Measurements from ENCODE around the gene RBFOX2. TPM values are rescaled to one million over a fixed set of nuclear protein-coding genes. Genes with fewer than 3 reads are reported as not detected.

The RBFOX2 gene
- total and polyA plus RNA-seq, 2 of the 13 experiments (the other 11 are each of a cell fraction or from before 2014, with no cell fraction given) = 37.3 to 40.4 TPM

GRCh38 chr22:35842954-35843353, 185.7 kb downstream of the RBFOX2 start:
- Histone ChIP-seq H3K36me3 (replicated peaks in 1 of 2; ENCODE audit: control insufficient read depth in 1 of 2, insufficient read depth in 2 of 2, low read length in 2 of 2) (no peaks in the 10 kb centered on the region), H3K9me3 (ENCODE audit: low read length) (no peaks in the 10 kb centered on the region), H3K27ac (ENCODE audit: extremely low read length, insufficient read depth, low read length) (no peak overlapping the region), H3K79me2 (ENCODE audit: insufficient read depth, low read length) (peaks cover 10% of the 10 kb centered on the region), H3K4me2 (ENCODE audit: low read depth, low read length) (no peak overlapping the region), H2AFZ (ENCODE audit: low read length) (no peak overlapping the region), H3K4me1 (ENCODE audit: insufficient read depth, low read length) (peaks cover 12% of the 10 kb centered on the region), H3K27me3 (ENCODE audit: control insufficient read depth in 1 of 2, insufficient read depth in 2 of 2, low read length in 2 of 2) (no peaks in the 10 kb centered on the region), H4K20me1 (ENCODE audit: insufficient read depth, low read length) (no peaks in the 10 kb centered on the region), H3K4me3 (replicated peaks in 1 of 3; ENCODE audit: insufficient read depth in 1 of 3, low read depth in 2 of 3, low read length in 3 of 3) (no peak overlapping the region), H3K9ac (ENCODE audit: insufficient read depth, low read depth, low read length) (no peak overlapping the region)
- no TSS peak for BruUV-seq (replicated peaks)
- peak; percentile 61 for DNase-seq (ENCODE audit: low spot score)
- WGBS (ENCODE audit: low lambda C conversion rate) = 15% methylated on average over 2 of the region's 2 CpGs
- ATAC-seq = peak; percentile 97
- in situ Hi-C loops (cut with HindIII; ENCODE audit: extremely low pct_ligation_motif_present, low pct_unique_long_range_greater_than_20kb) (no loop called here), intact Hi-C loops (cut with micrococcal nuclease; ENCODE audit: unreplicated experiment) (loop anchor here (2.0 to 5.0 kb wide), 2 partner anchors 81 to 212 kb away; no protein-coding TSS in a partner anchor)
- TF ChIP-seq EP300 (IDR thresholded peaks at IDR 0.05; ENCODE audit: low read depth in 2 of 2, low read length in 2 of 2) = no peak
- TF ChIP-seq EP300 (CRISPR knock-in tag; IDR thresholded peaks at IDR 0.05; ENCODE audit: borderline replicate concordance) = no peak
- no peak for TF ChIP-seq TRAFD1 (CRISPR knock-in tag; IDR thresholded peaks at IDR 0.05; ENCODE audit: borderline replicate concordance)
- TF ChIP-seq CTCF (CRISPR knock-in tag; IDR thresholded peaks at IDR 0.05) = peak; percentile 58
- TF ChIP-seq STAG1 (CRISPR knock-in tag; IDR thresholded peaks at IDR 0.05) = peak; percentile 62
- peak; percentile 79 for TF ChIP-seq RAD21 (CRISPR knock-in tag; IDR thresholded peaks at IDR 0.05)
- no peak for TF ChIP-seq NR0B2 (CRISPR knock-in tag; IDR thresholded peaks at IDR 0.05)
- peak; percentile 51 for TF ChIP-seq XRCC5 (optimal IDR thresholded peaks at IDR 0.05; ENCODE audit: low read length)
- no peak for TF ChIP-seq RBFOX2 (IDR thresholded peaks at IDR 0.05; ENCODE audit: low read depth, low read length)
- peak; percentile 88 for TF ChIP-seq SMC3 (IDR thresholded peaks at IDR 0.05; ENCODE audit: low read length)
- ChIA-PET CTCF (ENCODE audit: low intra/inter-chr PET ratio, low total read pairs) (interaction anchor here (1.5 to 2.5 kb wide), 2 partner anchors 82 to 216 kb away, joined by 5 to 11 read pairs; no protein-coding TSS in a partner anchor), POLR2A (no interaction called here)
- FAIRE-seq = peak; percentile 23
